IMR-90 (cell line): Measurements from ENCODE around the gene SF3B5.

Experiments used
- POLR2A ChIP-seq: IDR thresholded peaks from 2 replicates; pipeline ENCODE4 v1.6.1; 2012; ENCODE audit warnings: mild to moderate bottlenecking, low read depth, low read length
- RAD21 ChIP-seq: IDR thresholded peaks from 2 replicates; pipeline ENCODE4 v1.6.1; 2012; ENCODE audit warnings: low read length, improper control_type of control experiment
- RFX5 ChIP-seq: IDR thresholded peaks from 2 replicates; pipeline ENCODE4 v1.8.0; 2012; ENCODE audit warnings: low read depth, mild to moderate bottlenecking, low read length, moderate library complexity
- SMC3 ChIP-seq: fragments of 150-350 bp; IDR thresholded peaks from 2 replicates; pipeline ENCODE4 v1.6.1; 2016; ENCODE audit warnings: low read depth, mild to moderate bottlenecking, antibody characterized with exemption, low read length, moderate library complexity
- TF ChIP-seq, protein P1 (sequence below): conservative IDR thresholded peaks from 2 replicates; pipeline ENCODE4 v1.5.1; 2012; ENCODE audit warnings: mild to moderate bottlenecking, low read depth, low read length, improper control_type of control experiment

DNA sequence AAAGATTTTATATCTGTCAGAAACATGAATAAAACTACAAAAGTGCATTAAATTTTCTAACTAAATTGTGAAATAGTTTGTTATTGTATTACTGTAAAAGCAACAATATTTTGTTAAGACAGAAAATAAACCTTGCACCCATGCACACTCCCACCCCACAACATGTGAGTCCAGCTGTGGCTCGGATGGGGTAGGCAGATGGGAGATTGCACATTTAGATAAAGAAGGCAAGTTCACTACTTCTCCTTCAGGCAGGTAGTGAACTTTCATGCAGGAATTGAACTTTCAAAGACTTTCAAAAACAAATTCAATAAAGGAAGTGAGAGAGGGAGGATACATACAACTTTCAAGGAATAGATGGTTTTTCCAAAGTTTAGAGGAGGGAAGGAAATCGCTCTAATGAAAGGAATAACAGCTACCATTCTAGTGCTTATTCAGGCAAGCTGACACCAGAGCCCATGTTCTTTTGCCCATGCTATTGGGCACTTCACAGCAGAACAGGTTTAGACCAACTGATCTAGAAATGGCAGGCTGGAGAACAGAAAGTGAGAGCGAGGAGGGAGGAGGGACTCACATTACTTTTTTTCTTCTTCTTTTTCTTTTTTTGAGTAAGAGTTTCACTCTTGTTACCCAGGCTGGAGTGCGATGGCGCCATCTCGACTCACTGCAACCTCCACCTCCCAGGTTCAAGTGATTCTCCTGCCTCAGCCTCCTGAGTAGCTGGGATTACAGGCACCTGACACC, 28.5 kb downstream of the SF3B5 start:
- TF ChIP-seq, protein P1, sequence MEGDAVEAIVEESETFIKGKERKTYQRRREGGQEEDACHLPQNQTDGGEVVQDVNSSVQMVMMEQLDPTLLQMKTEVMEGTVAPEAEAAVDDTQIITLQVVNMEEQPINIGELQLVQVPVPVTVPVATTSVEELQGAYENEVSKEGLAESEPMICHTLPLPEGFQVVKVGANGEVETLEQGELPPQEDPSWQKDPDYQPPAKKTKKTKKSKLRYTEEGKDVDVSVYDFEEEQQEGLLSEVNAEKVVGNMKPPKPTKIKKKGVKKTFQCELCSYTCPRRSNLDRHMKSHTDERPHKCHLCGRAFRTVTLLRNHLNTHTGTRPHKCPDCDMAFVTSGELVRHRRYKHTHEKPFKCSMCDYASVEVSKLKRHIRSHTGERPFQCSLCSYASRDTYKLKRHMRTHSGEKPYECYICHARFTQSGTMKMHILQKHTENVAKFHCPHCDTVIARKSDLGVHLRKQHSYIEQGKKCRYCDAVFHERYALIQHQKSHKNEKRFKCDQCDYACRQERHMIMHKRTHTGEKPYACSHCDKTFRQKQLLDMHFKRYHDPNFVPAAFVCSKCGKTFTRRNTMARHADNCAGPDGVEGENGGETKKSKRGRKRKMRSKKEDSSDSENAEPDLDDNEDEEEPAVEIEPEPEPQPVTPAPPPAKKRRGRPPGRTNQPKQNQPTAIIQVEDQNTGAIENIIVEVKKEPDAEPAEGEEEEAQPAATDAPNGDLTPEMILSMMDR: no peak
- TF ChIP-seq POLR2A (no peak), RAD21 (no peak), SMC3 (no peak), RFX5 (no peak)
